ENCODE results near the gene PHC3. TPM values are rescaled to one million over a fixed set of nuclear protein-coding genes. Genes with fewer than 3 reads are reported as not detected.

The PHC3 gene
- total RNA-seq, 1 donor from 2014 or later: 32.4 TPM

- Mint-ChIP-seq H3K9me3 (ENCODE audit: unreplicated experiment) (no peaks in the 10 kb centered on the region), H3K4me3 (ENCODE audit: unreplicated experiment) (no peak overlapping the region), H3K4me1 (ENCODE audit: unreplicated experiment) (peaks cover 8% of the 10 kb centered on the region), H3K27ac (ENCODE audit: unreplicated experiment) (no peak overlapping the region), H3K27me3 (ENCODE audit: unreplicated experiment) (no peaks in the 10 kb centered on the region), H3K36me3 (ENCODE audit: low read depth, unreplicated experiment) (peaks cover 5% of the 10 kb centered on the region)
- no peak for TF ChIP-seq CTCF (IDR thresholded peaks at IDR 0.05; ENCODE audit: unreplicated experiment)
- no peak for DNase-seq (ENCODE audit: low spot score)
These were observed 123.4 kb downstream of the PHC3 start for GRCh38 chr3:170058127-170058526.

GRCh38 chr3:170057550-170057949, 124.0 kb downstream of the PHC3 start:
- H3K4me3 Mint-ChIP-seq (ENCODE audit: unreplicated experiment): no peak overlapping the region
- no peak for DNase-seq (ENCODE audit: low spot score)
- H3K4me1 Mint-ChIP-seq (ENCODE audit: unreplicated experiment): peaks cover 8% of the 10 kb centered on the region
- H3K27me3 Mint-ChIP-seq (ENCODE audit: unreplicated experiment): no peaks in the 10 kb centered on the region
- no peaks in the 10 kb centered on the region for H3K9me3 Mint-ChIP-seq (ENCODE audit: unreplicated experiment)
- no peak for TF ChIP-seq CTCF (IDR thresholded peaks at IDR 0.05; ENCODE audit: unreplicated experiment)
- H3K27ac Mint-ChIP-seq (ENCODE audit: unreplicated experiment): no peak overlapping the region
- peaks cover 4% of the 10 kb centered on the region for H3K36me3 Mint-ChIP-seq (ENCODE audit: low read depth, unreplicated experiment)

GRCh38 chr3:170056710-170057454, 124.7 kb downstream of the PHC3 start:
- Mint-ChIP-seq H3K27ac (ENCODE audit: unreplicated experiment) (no peak overlapping the region), H3K4me3 (ENCODE audit: unreplicated experiment) (no peak overlapping the region), H3K9me3 (ENCODE audit: unreplicated experiment) (no peaks in the 10 kb centered on the region), H3K27me3 (ENCODE audit: unreplicated experiment) (no peaks in the 10 kb centered on the region), H3K4me1 (ENCODE audit: unreplicated experiment) (peaks cover 8% of the 10 kb centered on the region), H3K36me3 (ENCODE audit: low read depth, unreplicated experiment) (no peaks in the 10 kb centered on the region)
- no peak for TF ChIP-seq CTCF (IDR thresholded peaks at IDR 0.05; ENCODE audit: unreplicated experiment)
- DNase-seq (ENCODE audit: low spot score): no peak

- no peak for TF ChIP-seq CTCF (IDR thresholded peaks at IDR 0.05; ENCODE audit: unreplicated experiment)
- Mint-ChIP-seq H3K4me1 (ENCODE audit: unreplicated experiment) (peaks cover 8% of the 10 kb centered on the region), H3K27me3 (ENCODE audit: unreplicated experiment) (no peaks in the 10 kb centered on the region), H3K4me3 (ENCODE audit: unreplicated experiment) (no peak overlapping the region), H3K9me3 (ENCODE audit: unreplicated experiment) (no peaks in the 10 kb centered on the region), H3K27ac (ENCODE audit: unreplicated experiment) (no peak overlapping the region), H3K36me3 (ENCODE audit: low read depth, unreplicated experiment) (no peaks in the 10 kb centered on the region)
- DNase-seq (ENCODE audit: low spot score): no peak
These were observed 126.3 kb downstream of the PHC3 start for GRCh38 chr3:170055209-170055608.

GRCh38 chr3:170054204-170054603, 127.3 kb downstream of the PHC3 start:
- no peaks in the 10 kb centered on the region for H3K9me3 Mint-ChIP-seq (ENCODE audit: unreplicated experiment)
- no peak for DNase-seq (ENCODE audit: low spot score)
- H3K27ac Mint-ChIP-seq (ENCODE audit: unreplicated experiment): no peak overlapping the region
- no peak for TF ChIP-seq CTCF (IDR thresholded peaks at IDR 0.05; ENCODE audit: unreplicated experiment)
- no peak overlapping the region for H3K4me3 Mint-ChIP-seq (ENCODE audit: unreplicated experiment)
- peaks cover 2% of the 10 kb centered on the region for H3K4me1 Mint-ChIP-seq (ENCODE audit: unreplicated experiment)
- no peaks in the 10 kb centered on the region for H3K36me3 Mint-ChIP-seq (ENCODE audit: low read depth, unreplicated experiment)
- no peaks in the 10 kb centered on the region for H3K27me3 Mint-ChIP-seq (ENCODE audit: unreplicated experiment)

Data from endothelial cell (in vitro differentiated cells).